ENCODE measurements around the gene SCG3. TPM values are rescaled to one million over a fixed set of nuclear protein-coding genes. Genes with fewer than 3 reads are reported as not detected.

The SCG3 gene
- total RNA-seq, 1 experiment from 2014 or later, result not detected

GRCh38 chr15:51668446-51668845, 12.9 kb upstream of the SCG3 start:
- Histone ChIP-seq H3K9me2 (replicated peaks; ENCODE audit: low read length) (no peaks in the 10 kb centered on the region), H3K36me3 (ENCODE audit: low read depth, low read length) (no peaks in the 10 kb centered on the region), H3K9ac (ENCODE audit: low read length) (no peak overlapping the region), H3K4me3 (ENCODE audit: low read length) (no peak overlapping the region), H3K27me3 (ENCODE audit: low read length) (peaks cover under 1% of the 10 kb centered on the region; the same call in 1 of the 2 replicates), H3F3A (ENCODE audit: low read length, unreplicated experiment) (no peaks in the 10 kb centered on the region), H3K4me1 (ENCODE audit: insufficient read depth, low read length) (no peaks in the 10 kb centered on the region), H3K27ac (ENCODE audit: low read length) (no peak overlapping the region), H3K9me3 (ENCODE audit: low read length) (no peaks in the 10 kb centered on the region), H4K20me1 (ENCODE audit: low read length) (no peaks in the 10 kb centered on the region), H2AFZ (ENCODE audit: low read length) (no peak overlapping the region), H3K4me2 (ENCODE audit: low read length) (no peak overlapping the region), H3K79me2 (ENCODE audit: low read length) (no peaks in the 10 kb centered on the region)
- CTCF ChIA-PET, result no interaction called here
- no TSS peak for BruUV-seq (replicated peaks)
- ATAC-seq, result no peak
- intact Hi-C loops (cut with micrococcal nuclease), result no loop called here
- POLR2A ChIA-PET (ENCODE audit: unreplicated experiment), result no interaction called here
- DNase-seq, result no peak
- TF ChIP-seq CTCF (conservative IDR thresholded peaks at IDR 0.05; ENCODE audit: low read depth, low read length), result no peak

GRCh38 chr15:51669381-51669780, 11.9 kb upstream of the SCG3 start:
- Histone ChIP-seq H3K79me2 (ENCODE audit: low read length) (no peaks in the 10 kb centered on the region), H3K36me3 (ENCODE audit: low read depth, low read length) (no peaks in the 10 kb centered on the region), H3K4me1 (ENCODE audit: insufficient read depth, low read length) (no peaks in the 10 kb centered on the region), H3K9me3 (ENCODE audit: low read length) (no peaks in the 10 kb centered on the region), H3K9ac (ENCODE audit: low read length) (no peak overlapping the region), H3K4me2 (ENCODE audit: low read length) (no peak overlapping the region), H3K9me2 (replicated peaks; ENCODE audit: low read length) (no peaks in the 10 kb centered on the region), H3K27ac (ENCODE audit: low read length) (no peak overlapping the region), H3F3A (ENCODE audit: low read length, unreplicated experiment) (no peaks in the 10 kb centered on the region), H3K4me3 (ENCODE audit: low read length) (no peak overlapping the region), H2AFZ (ENCODE audit: low read length) (no peak overlapping the region), H3K27me3 (ENCODE audit: low read length) (no peaks in the 10 kb centered on the region), H4K20me1 (ENCODE audit: low read length) (no peaks in the 10 kb centered on the region)
- TF ChIP-seq EZH2phosphoT487 (IDR thresholded peaks at IDR 0.05; ENCODE audit: borderline replicate concordance, low read length), result no peak
- no peak for TF ChIP-seq EZH2 (IDR thresholded peaks at IDR 0.05; ENCODE audit: low read length, unreplicated experiment)
- no peak for TF ChIP-seq CTCF (conservative IDR thresholded peaks at IDR 0.05; ENCODE audit: low read depth, low read length)
- intact Hi-C loops (cut with micrococcal nuclease), result no loop called here
- ATAC-seq, result peak; percentile 37; the same call in 1 of the 2 replicates
- ChIA-PET POLR2A (ENCODE audit: unreplicated experiment) (no interaction called here), CTCF (interaction anchor here (0.6 kb wide), 1 partner anchor 38 kb away, joined by 3 read pairs; no protein-coding TSS in a partner anchor)
- no peak for DNase-seq
- no TSS peak for BruUV-seq (replicated peaks)

- no peak overlapping the region for H3K27ac ChIP-seq (ENCODE audit: low read length)
- H3K36me3 ChIP-seq (ENCODE audit: low read depth, low read length), result no peaks in the 10 kb centered on the region
- no peaks in the 10 kb centered on the region for H3F3A ChIP-seq (ENCODE audit: low read length, unreplicated experiment)
- no peaks in the 10 kb centered on the region for H4K20me1 ChIP-seq (ENCODE audit: low read length)
- no peak overlapping the region for H3K4me2 ChIP-seq (ENCODE audit: low read length)
- no peaks in the 10 kb centered on the region for H3K27me3 ChIP-seq (ENCODE audit: low read length)
- no peaks in the 10 kb centered on the region for H3K9me2 ChIP-seq (replicated peaks; ENCODE audit: low read length)
- no peak for TF ChIP-seq EZH2phosphoT487 (IDR thresholded peaks at IDR 0.05; ENCODE audit: borderline replicate concordance, low read length)
- TF ChIP-seq EZH2 (IDR thresholded peaks at IDR 0.05; ENCODE audit: low read length, unreplicated experiment), result no peak
- no peak for TF ChIP-seq CTCF (conservative IDR thresholded peaks at IDR 0.05; ENCODE audit: low read depth, low read length)
- ChIA-PET POLR2A (ENCODE audit: unreplicated experiment) (no interaction called here), CTCF (no interaction called here)
- DNase-seq, result no peak
- H2AFZ ChIP-seq (ENCODE audit: low read length), result no peak overlapping the region
- H3K9me3 ChIP-seq (ENCODE audit: low read length), result no peaks in the 10 kb centered on the region
- H3K4me1 ChIP-seq (ENCODE audit: insufficient read depth, low read length), result no peaks in the 10 kb centered on the region
- no peak overlapping the region for H3K4me3 ChIP-seq (ENCODE audit: low read length)
- ATAC-seq, result no peak
- intact Hi-C loops (cut with micrococcal nuclease), result no loop called here
- no peaks in the 10 kb centered on the region for H3K79me2 ChIP-seq (ENCODE audit: low read length)
- no peak overlapping the region for H3K9ac ChIP-seq (ENCODE audit: low read length)
- no TSS peak for BruUV-seq (replicated peaks)
Measured at GRCh38 chr15:51672155-51672687, 9.1 kb upstream of the SCG3 start.

All from PC-3 (cell line).